DOHH2 (cell line): ENCODE measurements around the gene TBC1D2.

ENCODE experiments used
- CTCF ChIP-seq: fragments of 200-600 bp; sonication (generic); IDR thresholded peaks from one replicate; pipeline ENCODE4 v1.5.1; 2014; ENCODE audit warnings: antibody characterized with exemption, mild to moderate bottlenecking, low read depth, low read length; ENCODE audit not compliant: poor library complexity, severe bottlenecking
- EZH2phosphoT487 ChIP-seq: fragments of 200-600 bp; sonication (generic); IDR thresholded peaks from 2 replicates; pipeline ENCODE4 v1.6.1; 2017; ENCODE audit warnings: borderline replicate concordance, mild to moderate bottlenecking, antibody characterized with exemption, low read length, moderate library complexity, mixed read lengths

GRCh38 chr9:98234245-98234825 is 21.1 kb downstream of the TBC1D2 start:
- TF ChIP-seq CTCF (peak; percentile 11), EZH2phosphoT487 (no peak)
